ENCODE data around the gene SLC25A29. TPM values are rescaled to one million over a fixed set of nuclear protein-coding genes. Genes with fewer than 3 reads are reported as not detected.

SLC25A29 gene
- total and polyA plus RNA-seq, 8 donors = 56.0 to 105 (median 80.5) TPM

- intact Hi-C loops (cut with DNase I) = no loop called here
- ATAC-seq (no peak), DNase-seq (peak in 2 of 4 donors; percentile 29 to 78)
- Histone ChIP-seq H3K27ac (no peak overlapping the region), H3K4me3 (no peak overlapping the region), H3K4me1 (peaks cover 7 to 16% of the 10 kb centered on the region in 2 donors), H3K27me3 (no peaks in the 10 kb centered on the region), H3K9me3 (no peaks in the 10 kb centered on the region), H3K36me3 (peaks cover 0 to 27% of the 10 kb centered on the region in 2 donors)
- no peak for TF ChIP-seq CTCF (IDR thresholded peaks at IDR 0.05)
Observed at GRCh38 chr14:100292301-100292775, 13.9 kb downstream of the SLC25A29 start.

- peak in 2 of 4 donors; percentile 22 to 48 for DNase-seq
- ATAC-seq = no peak
- no peak overlapping the region for H3K27ac ChIP-seq
- H3K4me3 ChIP-seq = no peak overlapping the region
- no peaks in the 10 kb centered on the region for H3K27me3 ChIP-seq
- no peak for TF ChIP-seq CTCF (IDR thresholded peaks at IDR 0.05)
- H3K9me3 ChIP-seq = no peaks in the 10 kb centered on the region
- peaks cover 0 to 8% of the 10 kb centered on the region in 2 donors for H3K4me1 ChIP-seq
- peaks cover 0 to 27% of the 10 kb centered on the region in 2 donors for H3K36me3 ChIP-seq
- intact Hi-C loops (cut with DNase I) = no loop called here
Observed at GRCh38 chr14:100291305-100292075, 14.8 kb downstream of the SLC25A29 start.

- Histone ChIP-seq H3K27ac (no peak overlapping the region), H3K4me3 (no peak overlapping the region), H3K27me3 (no peaks in the 10 kb centered on the region), H3K9me3 (no peaks in the 10 kb centered on the region), H3K4me1 (peaks cover 2 to 4% of the 10 kb centered on the region in 2 donors), H3K36me3 (peaks cover 0 to 27% of the 10 kb centered on the region in 2 donors)
- intact Hi-C loops (cut with DNase I) = no loop called here
- peak in 2 of 4 donors; percentile 30 to 61 for DNase-seq
- no peak for ATAC-seq
- no peak for TF ChIP-seq CTCF (IDR thresholded peaks at IDR 0.05)
Observed at GRCh38 chr14:100290607-100291304, 15.5 kb downstream of the SLC25A29 start.

- peaks cover 0 to 27% of the 10 kb centered on the region in 2 donors for H3K36me3 ChIP-seq
- no peaks in the 10 kb centered on the region for H3K27me3 ChIP-seq
- ATAC-seq = no peak
- H3K27ac ChIP-seq = no peak overlapping the region
- H3K4me3 ChIP-seq = no peak overlapping the region
- H3K9me3 ChIP-seq = no peaks in the 10 kb centered on the region
- intact Hi-C loops (cut with DNase I) = no loop called here
- DNase-seq = peak in 1 of 4 donors; percentile 56
- peaks cover 3 to 6% of the 10 kb centered on the region in 2 donors for H3K4me1 ChIP-seq
- TF ChIP-seq CTCF (IDR thresholded peaks at IDR 0.05) = no peak
Observed at GRCh38 chr14:100289916-100290606, 16.2 kb downstream of the SLC25A29 start.

Measured in left lung (tissue), 10 donors.